Esophagus squamous epithelium (tissue), 4 donors: ENCODE results near the gene ADGRD1.

Experiments used
- CTCF ChIP-seq, 6 experiments: fragments of 450-650 bp in 4 of 6; fragments of 200-600 bp in 2 of 6; sonication (generic) in 2 of 6; IDR thresholded peaks; one replicate each; pipeline ENCODE4 v1.5.1; 2016 to 2019; ENCODE audit warnings: antibody characterized with exemption in 6 of 6, mild to moderate bottlenecking in 4 of 6, moderate library complexity in 4 of 6
- POLR2A ChIP-seq, 4 donors: fragments of 450-650 bp; IDR thresholded peaks; one replicate each; pipeline ENCODE4 v1.6.1; 2017; ENCODE audit warnings: antibody characterized with exemption in 4 of 4, mild to moderate bottlenecking in 4 of 4, moderate library complexity in 3 of 4

GRCh38 chr12:130983328-130984017, 29.8 kb downstream of the ADGRD1 start:
- TF ChIP-seq CTCF (IDR thresholded peaks at IDR 0.05) (no peak), POLR2A (IDR thresholded peaks at IDR 0.05) (no peak)
